Activated CD8-positive, alpha-beta memory T cell treated with anti-CD3 and anti-CD28 coated beads, Interleukin-2, amount 50 U/mL, for 1 hour (primary cell): ENCODE measurements around the gene HSPA4.

Source experiments
- DNase-seq: peaks from one replicate; pipeline ENCODE4 v3.0.0-alpha.2; 2020; ENCODE audit errors: extremely low read depth

HSPA4 gene

GRCh38 chr5:133155326-133155969 lies 103.6 kb downstream of the HSPA4 start:
- DNase-seq: no peak
